SK-N-SH (cell line): ENCODE results near the gene EXOC3L1. TPM values are rescaled to one million over a fixed set of nuclear protein-coding genes. Genes with fewer than 3 reads are reported as not detected.

ENCODE experiments used
- CTCF ChIA-PET: fragments of 300-600, 350-600 bp; formaldehyde crosslinking; extraction: SDS; loops from one replicate; lab custom pipeline; 2021; lab: Yijun Ruan, JAX
- POLR2A ChIA-PET: fragments of 350-600 bp; sonication (Branson Sonifier 250); formaldehyde crosslinking; extraction: SDS; loops from one replicate; lab custom pipeline; 2020; ENCODE audit warnings: antibody characterized with exemption, inconsistent platforms; lab: Yijun Ruan, JAX
- DNase-seq: peaks from one replicate; pipeline ENCODE4 v3.0.0; 2012
- H2AFZ ChIP-seq: fragments of 200-600 bp; sonication (generic); 2 replicates; pipeline ENCODE4 v1.8.1; 2016; ENCODE audit warnings: antibody characterized with exemption, mild to moderate bottlenecking, low read depth
- H3F3A ChIP-seq: fragments of 200-600 bp; sonication (generic); replicated peaks from 2 replicates; pipeline ENCODE3; 2016; ENCODE audit warnings: antibody characterized with exemption, mild to moderate bottlenecking; ENCODE audit not compliant: insufficient read depth
- H3K27ac ChIP-seq, 2 experiments: fragments of 200-500 bp in 1 of 2; fragments of 200-600 bp in 1 of 2; sonication (Bioruptor generic) in 1 of 2; sonication (generic), shearing (Covaris generic) in 1 of 2; 2 replicates each; pipeline versions ENCODE4 v1.5.1 to v1.6.1; 2014 to 2016; ENCODE audit warnings: low read depth in 2 of 2, inconsistent platforms in 1 of 2, low read length in 1 of 2, mild to moderate bottlenecking in 1 of 2, mixed read lengths in 1 of 2
- H3K27me3 ChIP-seq: fragments of 200-600 bp; sonication (generic), shearing (Covaris generic); 2 replicates; pipeline ENCODE4 v1.6.1; 2016; ENCODE audit warnings: mixed run types; ENCODE audit not compliant: insufficient read depth
- H3K36me3 ChIP-seq, 2 experiments: fragments of 200-500 bp in 1 of 2; fragments of 200-600 bp in 1 of 2; sonication (Bioruptor generic) in 1 of 2; sonication (generic) in 1 of 2; replicated peaks in 1 of 2; 2 replicates each; pipeline versions ENCODE3 to v1.5.1; 2014 to 2016; ENCODE audit warnings: low read length in 1 of 2, mild to moderate bottlenecking in 1 of 2; ENCODE audit not compliant: insufficient read depth in 2 of 2, control insufficient read depth in 1 of 2
- H3K4me1 ChIP-seq, 2 experiments: fragments of 200-500 bp in 1 of 2; fragments of 200-600 bp in 1 of 2; sonication (Bioruptor generic) in 1 of 2; sonication (generic), shearing (Covaris generic) in 1 of 2; 2 replicates each; pipeline versions ENCODE4 v1.5.1 to v1.6.1; 2014 to 2016; ENCODE audit warnings: low read depth in 1 of 2, low read length in 1 of 2, mixed run types in 1 of 2; ENCODE audit not compliant: insufficient read depth in 2 of 2, control insufficient read depth in 1 of 2
- H3K4me2 ChIP-seq: fragments of 200-600 bp; sonication (generic), shearing (Covaris generic); 2 replicates; pipeline ENCODE4 v1.6.1; 2017; ENCODE audit warnings: mixed run types
- H3K4me3 ChIP-seq, 2 experiments: fragments of 200-500 bp in 1 of 2; fragments of 200-600 bp in 1 of 2; sonication (Bioruptor generic) in 1 of 2; sonication (generic), shearing (Covaris generic) in 1 of 2; 2 replicates each; pipeline versions ENCODE4 v1.5.1 to v1.8.1; 2014 to 2016; ENCODE audit warnings: low read depth in 2 of 2, inconsistent platforms in 1 of 2, low read length in 1 of 2, mild to moderate bottlenecking in 1 of 2, mixed read lengths in 1 of 2, moderate library complexity in 1 of 2
- H3K79me2 ChIP-seq: fragments of 200-600 bp; sonication (generic); 2 replicates; pipeline ENCODE4 v1.8.1; 2017; ENCODE audit warnings: mild to moderate bottlenecking; ENCODE audit not compliant: insufficient read depth
- H3K9ac ChIP-seq: fragments of 200-600 bp; sonication (generic); 2 replicates; pipeline ENCODE4 v1.6.1; 2017; ENCODE audit warnings: mixed run types
- H3K9me2 ChIP-seq: fragments of 200-600 bp; sonication (generic); 2 replicates; pipeline ENCODE4 v1.6.1; 2017; ENCODE audit warnings: mixed run types
- H3K9me3 ChIP-seq: fragments of 200-600 bp; sonication (generic); 2 replicates; pipeline ENCODE4 v1.6.1; 2017; ENCODE audit warnings: mixed run types, mild to moderate bottlenecking, moderate library complexity
- H4K20me1 ChIP-seq: fragments of 200-600 bp; sonication (generic); 2 replicates; pipeline ENCODE4 v1.6.1; 2017; ENCODE audit warnings: mild to moderate bottlenecking, mixed run types; ENCODE audit not compliant: insufficient read depth
- FOSL2 ChIP-seq: IDR thresholded peaks from 2 replicates; pipeline ENCODE4 v1.4.0; 2012; ENCODE audit warnings: low read depth, mild to moderate bottlenecking, moderate library complexity, borderline replicate concordance
- FOXJ3 ChIP-seq: sonication (generic); formaldehyde crosslinking; IDR thresholded peaks from 2 replicates; pipeline ENCODE4 v1.5.1; 2020; ENCODE audit warnings: mild to moderate bottlenecking, missing genetic modification reagents
- POLR2AphosphoS5 ChIP-seq: IDR thresholded peaks from 2 replicates; pipeline ENCODE4 v1.6.1; 2012; ENCODE audit warnings: low read depth, low read length
- RAD21 ChIP-seq: IDR thresholded peaks from 2 replicates; pipeline ENCODE4 v1.6.1; 2012; ENCODE audit warnings: mild to moderate bottlenecking, low read length
- RCOR1 ChIP-seq: fragments of 150-350 bp; IDR thresholded peaks from 2 replicates; pipeline ENCODE4 v1.6.1; 2017; ENCODE audit warnings: antibody characterized with exemption, low read length
- REST ChIP-seq: IDR thresholded peaks from 2 replicates; pipeline ENCODE4 v1.6.1; 2012; ENCODE audit warnings: mild to moderate bottlenecking, low read depth, low read length, moderate library complexity
- RXRA ChIP-seq: IDR thresholded peaks from 2 replicates; pipeline ENCODE4 v1.4.0; 2012; ENCODE audit warnings: low read depth, mild to moderate bottlenecking, borderline replicate concordance
- USF1 ChIP-seq: IDR thresholded peaks from 2 replicates; pipeline ENCODE4 v1.4.0; 2012; ENCODE audit warnings: low read depth, borderline replicate concordance
- ZBTB33 ChIP-seq: IDR thresholded peaks from 2 replicates; pipeline ENCODE4 v1.4.0; 2012; ENCODE audit warnings: low read depth, borderline replicate concordance
- WGBS: methylation state at CpG from one replicate; pipeline ENCODE4 v1.1.6; 2017; ENCODE audit warnings: low lambda C conversion rate; 5-methylcytosine and 5-hydroxymethylcytosine counted together
- polyA plus RNA-seq, 3 experiments: library from polyadenylated mRNA; depleted of rRNA; stranded (reverse); fragments of >200 nt; gene quantifications; 2 replicates each; pipeline ENCODE4 v1.2.3, GENCODE V29; 2012

The EXOC3L1 gene
- polyA plus RNA-seq, 1 of the 3 experiments (the other 2 are of a cell fraction): 0.46 TPM

- TF ChIP-seq ZBTB33 (no peak), USF1 (no peak), FOXJ3 (CRISPR knock-in tag) (no peak), REST (no peak), FOSL2 (no peak), RXRA (no peak), RCOR1 (no peak)
Observed at GRCh38 chr16:67147437-67148140, 42.3 kb downstream of the EXOC3L1 start (continued).

GRCh38 chr16:67146523-67147357 is 43.2 kb downstream of the EXOC3L1 start:
- Histone ChIP-seq H2AFZ (no peak overlapping the region), H3K9me2 (no peaks in the 10 kb centered on the region)
- no peak for DNase-seq
- TF ChIP-seq RAD21 (0 out of 2 replicates have a peak, but pooled peaks have one; percentile 12), POLR2AphosphoS5 (no peak)
- TF ChIP-seq, all 33 proteins: peak for 1
- H3K4me2 ChIP-seq: no peak overlapping the region
- H3K27ac ChIP-seq: no peak overlapping the region
- no peaks in the 10 kb centered on the region for H3K27me3 ChIP-seq
- WGBS: 88% methylated on average over 7 of the region's 7 CpGs
- peaks cover 8% of the 10 kb centered on the region for H3F3A ChIP-seq
- no peaks in the 10 kb centered on the region for H4K20me1 ChIP-seq
- no peak overlapping the region for H3K4me3 ChIP-seq
- no peaks in the 10 kb centered on the region for H3K9me3 ChIP-seq
- H3K4me1 ChIP-seq: peaks cover 0 to 7% of the 10 kb centered on the region in 2 experiments; a peak in 1 of 4 replicates
- peaks cover 13 to 66% of the 10 kb centered on the region in 2 experiments for H3K36me3 ChIP-seq
- CTCF ChIA-PET: interaction anchor here (1.1 to 3.0 kb wide), 3 partner anchors 9 to 193 kb away, joined by 3 to 12 read pairs (median 3); no protein-coding TSS in a partner anchor
- POLR2A ChIA-PET: no interaction called here
- H3K79me2 ChIP-seq: no peaks in the 10 kb centered on the region
- no peak overlapping the region for H3K9ac ChIP-seq
